Measurements from ENCODE around the gene GSKIP. TPM values are rescaled to one million over a fixed set of nuclear protein-coding genes. Genes with fewer than 3 reads are reported as not detected.

GSKIP gene
- total and polyA plus RNA-seq, 2 donors from 2014 or later: 13.1 to 30.5 TPM

DNA sequence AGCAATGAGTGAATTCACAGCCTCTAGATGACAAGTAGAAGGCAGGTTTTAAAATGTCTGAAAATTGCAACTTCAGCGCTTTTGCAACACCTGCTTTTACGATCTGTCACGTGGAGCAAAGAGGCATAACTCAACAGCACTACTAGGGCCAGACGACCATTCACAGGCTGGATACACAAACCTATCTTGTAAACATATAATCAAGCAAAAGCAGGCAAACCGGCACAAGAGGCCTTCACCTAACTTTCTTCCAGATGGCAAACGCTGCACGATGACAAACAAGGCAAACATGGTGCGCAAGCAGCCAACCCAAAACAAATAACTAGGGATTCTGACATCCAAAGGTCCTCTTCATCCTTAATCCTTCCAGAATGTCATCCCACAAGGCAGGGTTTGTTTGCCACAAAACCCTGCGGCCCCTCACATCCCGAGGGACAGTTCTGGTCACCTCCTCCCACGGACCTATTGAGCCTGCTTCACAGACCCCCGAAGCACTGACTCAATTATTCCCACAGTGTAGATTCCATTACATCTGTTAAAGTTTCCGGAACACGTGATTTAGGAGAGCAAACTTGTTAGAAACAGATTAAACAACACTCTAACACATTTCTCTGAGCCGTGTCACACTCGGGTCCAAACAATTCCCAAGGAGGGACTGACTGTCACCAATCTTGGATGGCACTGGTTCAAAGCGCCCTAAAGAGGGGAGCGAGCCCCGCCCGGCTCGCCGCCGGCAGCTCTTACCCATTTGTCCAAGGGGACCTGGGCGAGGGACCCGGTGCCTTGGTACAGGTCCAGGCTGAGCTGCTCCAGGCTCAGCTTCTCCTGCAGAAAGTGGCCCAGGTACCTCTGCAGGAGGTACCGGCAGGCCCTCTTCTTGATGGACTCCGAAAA lies 1.0 kb upstream of the GSKIP start:
- Histone ChIP-seq H3K4me3 (ENCODE audit: low read length in 3 of 3) (peak overlapping the region; percentile 83 to 96 (median 92)), H3K36me3 (ENCODE audit: control insufficient read depth in 2 of 3, insufficient read depth in 3 of 3, low read length in 3 of 3) (no peaks in the 10 kb centered on the region), H3K9me3 (ENCODE audit: control insufficient read depth in 2 of 3, insufficient read depth in 1 of 3, low read length in 3 of 3) (no peaks in the 10 kb centered on the region), H3K4me1 (ENCODE audit: control insufficient read depth in 2 of 3, insufficient read depth in 2 of 3, low read depth in 1 of 3, low read length in 3 of 3) (peaks cover 9 to 20% (median 13%) of the 10 kb centered on the region in 3 donors), H3K27me3 (ENCODE audit: control insufficient read depth, insufficient read depth, low read length) (no peaks in the 10 kb centered on the region), H3K27ac (ENCODE audit: low read depth in 2 of 2, low read length in 2 of 2) (peak overlapping the region; percentile 86 to 95), H3K9ac (ENCODE audit: low read length in 3 of 3) (peak overlapping the region; percentile 74 to 96 (median 83))
- no peak for FAIRE-seq
- peak in 3 of 5 donors; percentile 38 to 69 (median 63) for DNase-seq
- TF ChIP-seq, protein P1, sequence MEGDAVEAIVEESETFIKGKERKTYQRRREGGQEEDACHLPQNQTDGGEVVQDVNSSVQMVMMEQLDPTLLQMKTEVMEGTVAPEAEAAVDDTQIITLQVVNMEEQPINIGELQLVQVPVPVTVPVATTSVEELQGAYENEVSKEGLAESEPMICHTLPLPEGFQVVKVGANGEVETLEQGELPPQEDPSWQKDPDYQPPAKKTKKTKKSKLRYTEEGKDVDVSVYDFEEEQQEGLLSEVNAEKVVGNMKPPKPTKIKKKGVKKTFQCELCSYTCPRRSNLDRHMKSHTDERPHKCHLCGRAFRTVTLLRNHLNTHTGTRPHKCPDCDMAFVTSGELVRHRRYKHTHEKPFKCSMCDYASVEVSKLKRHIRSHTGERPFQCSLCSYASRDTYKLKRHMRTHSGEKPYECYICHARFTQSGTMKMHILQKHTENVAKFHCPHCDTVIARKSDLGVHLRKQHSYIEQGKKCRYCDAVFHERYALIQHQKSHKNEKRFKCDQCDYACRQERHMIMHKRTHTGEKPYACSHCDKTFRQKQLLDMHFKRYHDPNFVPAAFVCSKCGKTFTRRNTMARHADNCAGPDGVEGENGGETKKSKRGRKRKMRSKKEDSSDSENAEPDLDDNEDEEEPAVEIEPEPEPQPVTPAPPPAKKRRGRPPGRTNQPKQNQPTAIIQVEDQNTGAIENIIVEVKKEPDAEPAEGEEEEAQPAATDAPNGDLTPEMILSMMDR (IDR thresholded peaks at IDR 0.05; ENCODE audit: borderline replicate concordance, extremely low read depth, insufficient read depth): no peak
- intact Hi-C loops (cut with DNase I): no loop called here

DNA sequence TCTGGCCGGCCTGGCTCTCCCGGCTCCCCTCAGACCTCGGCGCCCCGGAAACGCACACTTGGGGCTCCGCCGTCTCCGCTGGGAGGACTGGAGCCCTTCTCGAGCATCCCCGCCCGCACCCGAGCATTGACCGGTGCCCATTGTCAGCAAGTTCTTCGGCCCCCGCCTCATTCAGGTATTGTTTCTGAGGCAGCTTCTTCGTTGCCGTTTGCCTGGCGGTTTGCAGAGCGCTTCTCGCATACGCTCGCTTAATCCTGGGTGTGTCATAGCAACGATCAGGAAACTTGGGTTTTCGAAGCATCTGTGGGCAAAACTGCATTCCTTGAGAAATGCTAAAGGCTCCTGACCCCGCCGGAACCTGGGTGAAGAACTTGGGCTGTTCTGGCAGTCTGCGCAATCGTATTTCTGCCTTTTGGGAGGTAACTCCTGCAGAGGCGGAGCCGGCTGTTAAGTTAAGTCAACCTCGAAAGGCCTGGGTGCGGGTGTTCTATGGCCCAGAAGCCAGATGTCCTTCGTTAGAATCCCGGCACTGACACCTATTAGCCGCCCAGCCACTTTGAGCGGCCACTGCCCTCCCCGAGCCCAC lies 518 bp downstream of the GSKIP start:
- H3K27me3 ChIP-seq (ENCODE audit: control insufficient read depth, insufficient read depth, low read length): no peaks in the 10 kb centered on the region
- no peak for FAIRE-seq
- TF ChIP-seq, protein P1 (IDR thresholded peaks at IDR 0.05; ENCODE audit: borderline replicate concordance, extremely low read depth, insufficient read depth): no peak
- intact Hi-C loops (cut with DNase I): no loop called here
- H3K4me3 ChIP-seq (ENCODE audit: low read length in 3 of 3): peak overlapping the region; percentile 83 to 88 (median 84)
- H3K9me3 ChIP-seq (ENCODE audit: control insufficient read depth in 2 of 3, insufficient read depth in 1 of 3, low read length in 3 of 3): no peaks in the 10 kb centered on the region
- no peaks in the 10 kb centered on the region for H3K36me3 ChIP-seq (ENCODE audit: control insufficient read depth in 2 of 3, insufficient read depth in 3 of 3, low read length in 3 of 3)
- peak in 4 of 5 donors; percentile 63 to 77 (median 70) for DNase-seq
- H3K9ac ChIP-seq (ENCODE audit: low read length in 3 of 3): peak overlapping the region; percentile 14 to 84 (median 65)
- peaks cover 9 to 20% (median 13%) of the 10 kb centered on the region in 3 donors for H3K4me1 ChIP-seq (ENCODE audit: control insufficient read depth in 2 of 3, insufficient read depth in 2 of 3, low read depth in 1 of 3, low read length in 3 of 3)
- peak overlapping the region; percentile 45 to 83 for H3K27ac ChIP-seq (ENCODE audit: low read depth in 2 of 2, low read length in 2 of 2)

DNA sequence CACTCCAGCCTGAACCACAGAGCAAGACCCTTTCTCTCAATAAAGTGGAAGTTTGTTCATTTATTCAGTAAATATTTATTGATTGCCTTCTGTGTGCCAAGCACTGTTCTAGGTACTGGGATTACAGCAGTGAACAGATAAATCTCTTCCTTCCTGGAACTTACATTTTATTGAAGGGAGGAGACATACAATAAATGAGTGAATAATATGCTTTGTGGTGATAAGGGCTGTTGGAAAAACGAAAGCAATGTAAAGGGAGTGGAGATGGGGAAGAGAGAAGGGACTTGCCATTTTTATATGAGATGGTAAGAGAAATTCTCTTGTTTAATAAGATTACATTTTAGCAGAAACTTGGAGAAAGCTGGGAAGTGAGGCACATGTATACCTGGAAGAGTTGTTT lies 1.6 kb downstream of the GSKIP start:
- H3K4me1 ChIP-seq (ENCODE audit: control insufficient read depth in 2 of 3, insufficient read depth in 2 of 3, low read depth in 1 of 3, low read length in 3 of 3): peaks cover 9 to 20% (median 13%) of the 10 kb centered on the region in 3 donors

More for the DNA sequence above, 1.6 kb downstream of the GSKIP start:
- Histone ChIP-seq H3K27ac (ENCODE audit: low read depth in 2 of 2, low read length in 2 of 2) (no peak overlapping the region), H3K9me3 (ENCODE audit: control insufficient read depth in 2 of 3, insufficient read depth in 1 of 3, low read length in 3 of 3) (no peaks in the 10 kb centered on the region), H3K27me3 (ENCODE audit: control insufficient read depth, insufficient read depth, low read length) (no peaks in the 10 kb centered on the region), H3K4me3 (ENCODE audit: low read length in 3 of 3) (peak overlapping the region in 1 of 3 donors; percentile 19), H3K36me3 (ENCODE audit: control insufficient read depth in 2 of 3, insufficient read depth in 3 of 3, low read length in 3 of 3) (no peaks in the 10 kb centered on the region), H3K9ac (ENCODE audit: low read length in 3 of 3) (no peak overlapping the region)
- FAIRE-seq (no peak), DNase-seq (no peak)
- TF ChIP-seq, protein P1 (IDR thresholded peaks at IDR 0.05; ENCODE audit: borderline replicate concordance, extremely low read depth, insufficient read depth): no peak
- intact Hi-C loops (cut with DNase I): no loop called here
